Thyroid gland (tissue), 4 donors: ENCODE measurements around the gene VSTM5.

Experiments
- CTCF ChIP-seq, 6 experiments: fragments of 200-600 bp in 3 of 6; fragments of 450-650 bp in 3 of 6; sonication (generic) in 3 of 6; IDR thresholded peaks; one replicate each; pipeline ENCODE4 v1.5.1; 2016 to 2019; ENCODE audit warnings: antibody characterized with exemption in 6 of 6, mild to moderate bottlenecking in 2 of 6, inconsistent platforms in 1 of 6, moderate library complexity in 1 of 6
- POLR2A ChIP-seq, 2 donors: fragments of 450-650 bp; IDR thresholded peaks; one replicate each; pipeline ENCODE4 v1.6.1; 2017; ENCODE audit warnings: antibody characterized with exemption in 2 of 2, mild to moderate bottlenecking in 2 of 2, moderate library complexity in 1 of 2

- TF ChIP-seq CTCF (IDR thresholded peaks at IDR 0.05) (no peak), POLR2A (IDR thresholded peaks at IDR 0.05) (no peak)
Observed at GRCh38 chr11:93796441-93797231, 53.8 kb downstream of the VSTM5 start.
